LNCAP (cell line): ENCODE measurements around the gene TXNDC5.

Experiments used
- TF ChIP-seq, protein P1 (sequence below): fragments of 450-650 bp; IDR thresholded peaks from 2 replicates; pipeline ENCODE4 v1.5.1; 2017; ENCODE audit warnings: mild to moderate bottlenecking

TXNDC5 gene

GRCh38 chr6:7894262-7895124, 16.1 kb downstream of the TXNDC5 start:
- TF ChIP-seq, protein P1, sequence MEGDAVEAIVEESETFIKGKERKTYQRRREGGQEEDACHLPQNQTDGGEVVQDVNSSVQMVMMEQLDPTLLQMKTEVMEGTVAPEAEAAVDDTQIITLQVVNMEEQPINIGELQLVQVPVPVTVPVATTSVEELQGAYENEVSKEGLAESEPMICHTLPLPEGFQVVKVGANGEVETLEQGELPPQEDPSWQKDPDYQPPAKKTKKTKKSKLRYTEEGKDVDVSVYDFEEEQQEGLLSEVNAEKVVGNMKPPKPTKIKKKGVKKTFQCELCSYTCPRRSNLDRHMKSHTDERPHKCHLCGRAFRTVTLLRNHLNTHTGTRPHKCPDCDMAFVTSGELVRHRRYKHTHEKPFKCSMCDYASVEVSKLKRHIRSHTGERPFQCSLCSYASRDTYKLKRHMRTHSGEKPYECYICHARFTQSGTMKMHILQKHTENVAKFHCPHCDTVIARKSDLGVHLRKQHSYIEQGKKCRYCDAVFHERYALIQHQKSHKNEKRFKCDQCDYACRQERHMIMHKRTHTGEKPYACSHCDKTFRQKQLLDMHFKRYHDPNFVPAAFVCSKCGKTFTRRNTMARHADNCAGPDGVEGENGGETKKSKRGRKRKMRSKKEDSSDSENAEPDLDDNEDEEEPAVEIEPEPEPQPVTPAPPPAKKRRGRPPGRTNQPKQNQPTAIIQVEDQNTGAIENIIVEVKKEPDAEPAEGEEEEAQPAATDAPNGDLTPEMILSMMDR, result no peak

- TF ChIP-seq, protein P1, result no peak
Measured at GRCh38 chr6:7893342-7893741, 17.2 kb downstream of the TXNDC5 start.

DNA sequence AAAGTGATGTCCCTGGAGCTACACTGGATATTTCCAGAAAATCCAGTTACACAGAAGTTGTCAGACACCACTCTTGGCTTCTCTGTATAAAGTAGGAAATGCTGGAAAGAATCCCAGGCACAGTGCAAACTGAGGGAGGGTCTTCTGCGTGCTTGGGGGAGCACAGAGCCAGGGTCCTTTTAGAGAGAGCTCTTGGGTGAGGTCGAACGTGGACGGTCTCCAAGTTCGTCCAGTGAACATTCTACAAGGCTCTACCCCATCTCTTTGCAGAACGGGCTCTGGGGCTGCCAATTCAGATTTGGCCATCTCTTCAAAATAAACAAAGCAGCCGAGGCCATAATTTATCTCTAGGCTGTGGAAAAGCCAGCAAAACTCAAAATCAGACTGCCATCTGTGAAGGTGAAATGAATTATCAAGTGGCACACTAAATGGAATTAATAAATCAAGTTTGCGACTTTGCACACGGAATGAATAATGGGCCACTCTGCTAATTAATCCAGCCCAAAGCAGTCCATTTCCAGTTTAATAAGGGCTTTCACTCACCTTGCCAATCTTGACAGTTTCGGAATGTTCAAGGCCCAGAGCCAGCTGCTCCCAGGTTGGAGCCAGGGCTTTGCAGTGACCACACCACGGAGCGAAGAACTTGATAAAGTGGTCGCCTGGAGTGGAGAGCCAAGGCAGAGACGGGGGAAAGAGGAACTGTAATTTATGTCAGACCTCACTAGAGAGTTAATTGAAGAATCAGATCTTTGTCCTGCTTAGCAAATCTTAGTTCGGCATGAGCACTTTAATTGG, 19.3 kb downstream of the TXNDC5 start:
- TF ChIP-seq, protein P1, result no peak

- TF ChIP-seq, protein P1, result no peak
Measured at GRCh38 chr6:7888587-7889357, 21.8 kb downstream of the TXNDC5 start.

DNA sequence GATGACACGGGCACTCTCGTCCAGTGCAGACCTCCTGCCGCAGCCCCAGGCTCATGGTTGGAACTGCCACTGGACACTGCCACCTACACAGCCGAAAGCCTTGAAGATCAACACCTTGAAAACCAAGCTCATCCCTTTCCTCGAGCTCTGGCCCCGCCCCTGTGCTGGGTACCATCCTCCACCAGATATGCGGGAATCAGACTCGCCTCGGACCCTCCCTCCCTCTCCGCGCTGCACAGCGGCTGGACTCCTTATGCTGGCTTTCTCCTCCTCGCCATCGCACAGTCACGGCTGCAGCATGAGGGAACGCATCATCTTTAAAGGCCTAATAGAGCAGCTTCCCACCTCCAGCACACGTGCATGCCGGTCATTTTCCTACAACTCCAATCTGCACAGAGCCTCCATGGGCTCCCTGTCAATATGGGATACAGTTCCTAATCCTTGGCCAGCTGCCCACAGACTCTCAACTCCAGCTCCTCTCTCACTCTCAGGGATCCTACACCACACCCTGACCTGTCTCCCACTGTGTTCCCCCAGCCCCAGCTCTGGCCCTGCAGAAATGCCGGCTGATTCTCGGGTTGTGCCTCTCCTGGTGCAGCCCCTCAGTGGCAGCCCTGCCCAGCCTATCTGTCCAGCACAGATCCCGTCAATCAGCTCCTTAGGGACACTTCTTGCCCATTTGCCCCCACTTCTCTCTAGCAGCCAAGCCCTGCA, 23.2 kb downstream of the TXNDC5 start:
- TF ChIP-seq, protein P1, result no peak

GRCh38 chr6:7886132-7886531, 24.5 kb downstream of the TXNDC5 start:
- TF ChIP-seq, protein P1, result no peak

- TF ChIP-seq, protein P1, result no peak
Measured at GRCh38 chr6:7883381-7883780, 27.2 kb downstream of the TXNDC5 start.
